ENCODE data around the gene CHD9.

Gene CHD9

GRCh38 chr16:53168744-53169143, 114.0 kb downstream of the CHD9 start:
- Histone ChIP-seq H4K20me1 (ENCODE audit: insufficient read depth, low read length) (no peaks in the 10 kb centered on the region), H3K27ac (ENCODE audit: low read depth, low read length, poor library complexity, severe bottlenecking) (no peak overlapping the region), H3K9me2 (ENCODE audit: low read depth, low read length) (no peaks in the 10 kb centered on the region), H3K4me2 (ENCODE audit: low read length) (no peak overlapping the region), H2AFZ (ENCODE audit: low read length) (no peak overlapping the region), H3K4me1 (ENCODE audit: insufficient read depth, low read length, severe bottlenecking) (no peaks in the 10 kb centered on the region), H3K9me3 (ENCODE audit: low read length) (no peaks in the 10 kb centered on the region), H3K36me3 (ENCODE audit: insufficient read depth, low read length) (peaks cover 4% of the 10 kb centered on the region), H3K4me3 (ENCODE audit: low read depth, low read length, poor library complexity, severe bottlenecking) (no peak overlapping the region), H3F3A (ENCODE audit: insufficient read depth, low read length) (no peaks in the 10 kb centered on the region), H3K27me3 (ENCODE audit: insufficient read depth, low read length) (no peaks in the 10 kb centered on the region), H3K79me2 (ENCODE audit: insufficient read depth, low read length) (peaks cover 43% of the 10 kb centered on the region), H3K9ac (ENCODE audit: low read length) (no peak overlapping the region)
- no peak for TF ChIP-seq CTCF (IDR thresholded peaks at IDR 0.05; ENCODE audit: low read length)

- Histone ChIP-seq H3K4me3 (ENCODE audit: low read depth, low read length, poor library complexity, severe bottlenecking) (no peak overlapping the region), H3K9me3 (ENCODE audit: low read length) (no peaks in the 10 kb centered on the region), H3K36me3 (ENCODE audit: insufficient read depth, low read length) (peaks cover 20% of the 10 kb centered on the region), H4K20me1 (ENCODE audit: insufficient read depth, low read length) (no peaks in the 10 kb centered on the region), H3K79me2 (ENCODE audit: insufficient read depth, low read length) (peaks cover 31% of the 10 kb centered on the region), H3F3A (ENCODE audit: insufficient read depth, low read length) (no peaks in the 10 kb centered on the region; the same call in 1 of the 2 replicates), H3K4me1 (ENCODE audit: insufficient read depth, low read length, severe bottlenecking) (no peaks in the 10 kb centered on the region), H3K27me3 (ENCODE audit: insufficient read depth, low read length) (no peaks in the 10 kb centered on the region), H3K9ac (ENCODE audit: low read length) (no peak overlapping the region), H2AFZ (ENCODE audit: low read length) (no peak overlapping the region), H3K27ac (ENCODE audit: low read depth, low read length, poor library complexity, severe bottlenecking) (no peak overlapping the region), H3K9me2 (ENCODE audit: low read depth, low read length) (no peaks in the 10 kb centered on the region), H3K4me2 (ENCODE audit: low read length) (no peak overlapping the region)
- TF ChIP-seq CTCF (IDR thresholded peaks at IDR 0.05; ENCODE audit: low read length) (no peak), EZH2 (IDR thresholded peaks at IDR 0.05; ENCODE audit: borderline replicate concordance, low read length) (no peak)
These were observed 117.7 kb downstream of the CHD9 start for GRCh38 chr16:53172517-53172916.

- H3K4me2 ChIP-seq (ENCODE audit: low read length) = no peak overlapping the region
- no peak overlapping the region for H3K9ac ChIP-seq (ENCODE audit: low read length)
- no peaks in the 10 kb centered on the region for H3K9me2 ChIP-seq (ENCODE audit: low read depth, low read length)
- no peak overlapping the region for H3K4me3 ChIP-seq (ENCODE audit: low read depth, low read length, poor library complexity, severe bottlenecking)
- H3K9me3 ChIP-seq (ENCODE audit: low read length) = no peaks in the 10 kb centered on the region
- no peaks in the 10 kb centered on the region for H3K4me1 ChIP-seq (ENCODE audit: insufficient read depth, low read length, severe bottlenecking)
- peaks cover 14% of the 10 kb centered on the region for H3K79me2 ChIP-seq (ENCODE audit: insufficient read depth, low read length)
- H3F3A ChIP-seq (ENCODE audit: insufficient read depth, low read length) = no peaks in the 10 kb centered on the region; the same call in 1 of the 2 replicates
- no peak for TF ChIP-seq EZH2 (IDR thresholded peaks at IDR 0.05; ENCODE audit: borderline replicate concordance, low read length)
- no peak for TF ChIP-seq CTCF (IDR thresholded peaks at IDR 0.05; ENCODE audit: low read length)
- no peak overlapping the region for H3K27ac ChIP-seq (ENCODE audit: low read depth, low read length, poor library complexity, severe bottlenecking)
- H2AFZ ChIP-seq (ENCODE audit: low read length) = no peak overlapping the region
- H3K36me3 ChIP-seq (ENCODE audit: insufficient read depth, low read length) = peaks cover 27% of the 10 kb centered on the region
- H3K27me3 ChIP-seq (ENCODE audit: insufficient read depth, low read length) = no peaks in the 10 kb centered on the region
- H4K20me1 ChIP-seq (ENCODE audit: insufficient read depth, low read length) = no peaks in the 10 kb centered on the region
These were observed 120.3 kb downstream of the CHD9 start for GRCh38 chr16:53175118-53175517.

All from OCI-LY1 (cell line).